BJ (cell line): ENCODE results near the gene SMG6. TPM values are rescaled to one million over a fixed set of nuclear protein-coding genes. Genes with fewer than 3 reads are reported as not detected.
A peak's percentile ranks its signal among the peaks of the same experiment; 100 is the strongest.

Source experiments
- CTCF ChIA-PET: fragments of 350-600 bp; formaldehyde crosslinking; extraction: SDS; loops from one replicate; lab custom pipeline; 2021; ENCODE audit warnings: antibody characterized with exemption, inconsistent platforms; lab: Yijun Ruan, JAX
- POLR2A ChIA-PET: fragments of 300-600 bp; sonication (Branson Sonifier 250); formaldehyde crosslinking; extraction: SDS; loops from one replicate; lab custom pipeline; 2021; ENCODE audit warnings: antibody characterized with exemption; lab: Charles Lee
- DNase-seq: peaks from one replicate; pipeline ENCODE4 v3.0.0-alpha.2; 2011; ENCODE audit warnings: low read depth
- H3K27me3 ChIP-seq: 2 replicates; pipeline ENCODE4 v1.6.0; 2011; ENCODE audit warnings: low read length; ENCODE audit not compliant: control insufficient read depth, insufficient read depth
- H3K36me3 ChIP-seq: 2 replicates; pipeline ENCODE4 v1.5.1; 2011; ENCODE audit warnings: low read length; ENCODE audit not compliant: control insufficient read depth, insufficient read depth
- H3K4me3 ChIP-seq: 2 replicates; pipeline ENCODE4 v1.5.1; 2011; ENCODE audit warnings: low read depth, mild to moderate bottlenecking, control low read depth, low read length
- CTCF ChIP-seq: IDR thresholded peaks from 2 replicates; pipeline ENCODE4 v1.5.1; 2011; ENCODE audit warnings: low read depth, mild to moderate bottlenecking, control low read depth, inconsistent platforms, low read length, moderate library complexity; ENCODE audit not compliant: insufficient read depth
- polyA plus RNA-seq: library from polyadenylated mRNA; depleted of rRNA; stranded (reverse); fragments of >200 nt; gene quantifications from 2 replicates; pipeline ENCODE4 v1.2.3, GENCODE V29; 2011; rRNA removed
- small RNA-seq: library from RNA; depleted of rRNA; stranded (forward); fragments of <200 nt; gene quantifications from one replicate; pipeline ENCODE3, GENCODE V24; 2012; ENCODE audit warnings: low replicate concordance, low read depth; ENCODE audit not compliant: insufficient read length

SMG6 gene
- polyA plus RNA-seq, 1 experiment = 29.7 TPM

- CTCF ChIA-PET = interaction anchor here (2.8 to 3.5 kb wide), 2 partner anchors 13 to 103 kb away, joined by 12 to 18 read pairs; partner anchors contain the start of gene RTN4RL1
- POLR2A ChIA-PET = no interaction called here
Observed at GRCh38 chr17:2012499-2012898, 291.1 kb downstream of the SMG6 start.

GRCh38 chr17:2011411-2012371 lies 291.9 kb downstream of the SMG6 start:
- TF ChIP-seq CTCF = no peak
- Histone ChIP-seq H3K36me3 (no peaks in the 10 kb centered on the region), H3K27me3 (peaks cover 2% of the 10 kb centered on the region; the same call in 1 of the 2 replicates), H3K4me3 (no peak overlapping the region)
- no peak for DNase-seq
- POLR2A ChIA-PET = no interaction called here
- CTCF ChIA-PET = interaction anchor here (2.8 to 3.5 kb wide), 2 partner anchors 14 to 102 kb away, joined by 12 to 18 read pairs; partner anchors contain the start of gene RTN4RL1

More at GRCh38 chr17:2012499-2012898, 291.1 kb downstream of the SMG6 start:
- Histone ChIP-seq H3K27me3 (peaks cover 4% of the 10 kb centered on the region; the same call in 1 of the 2 replicates), H3K4me3 (no peak overlapping the region), H3K36me3 (no peaks in the 10 kb centered on the region)
- no peak for TF ChIP-seq CTCF
- no peak for DNase-seq

Small RNA genes lying within 50 kb of the gene (small RNA-seq; reads per million reads assigned to genes)
- gene AC090617.6 = not detected
- not detected for gene AC090617.7
- not detected for gene AC090617.8
- gene AC090617.9 = not detected
- gene MIR132 = 228 reads per million, percentile 94 among the genes with 10 or more reads in this experiment
- gene MIR212 = 28.7 reads per million, percentile 86 among the genes with 10 or more reads in this experiment
- gene OVCA2 = not detected
- gene RN7SL624P = not detected
- 62.6 reads per million, percentile 89 among the genes with 10 or more reads in this experiment for gene SNORD91A
- gene SNORD91B = 4.0 reads per million, percentile 53 among the genes with 10 or more reads in this experiment

Other genes starting within 250 kb of the SMG6 start
- 14.8 and 15.1 TPM in 2 replicates for gene HIC1, start 248.7 kb downstream of the SMG6 start, polyA plus RNA-seq
- gene SRR, start 165 bp upstream of the SMG6 start, polyA plus RNA-seq = 17.1 and 24.0 TPM in 2 replicates
- gene TSR1, start 32.7 kb upstream of the SMG6 start, polyA plus RNA-seq = 8.9 and 13.2 TPM in 2 replicates
- 23.7 and 43.6 TPM in 2 replicates for gene SGSM2, start 33.7 kb upstream of the SMG6 start, polyA plus RNA-seq
- gene MNT, start 97.3 kb upstream of the SMG6 start, polyA plus RNA-seq = 2.4 and 3.1 TPM in 2 replicates
- 10.4 and 12.9 TPM in 2 replicates for gene METTL16, start 208.1 kb upstream of the SMG6 start, polyA plus RNA-seq